SJCRH30 (cell line): ENCODE measurements around the gene TMEM240. TPM values are rescaled to one million over a fixed set of nuclear protein-coding genes. Genes with fewer than 3 reads are reported as not detected.
"Not testable (repeated sequence)": the region's sequence is repeated elsewhere in the genome, so short reads cannot be mapped to it uniquely, and the experiment has no call there.

ENCODE experiments used
- DNase-seq, 2 experiments: peaks; one replicate each; pipeline ENCODE4 v3.0.0-alpha.2; 2015 to 2020
- H3K27ac ChIP-seq: fragments of 250-450 bp; sonication (Bioruptor Pico); 2 replicates; pipeline ENCODE4 v1.5.1; 2020; ENCODE audit warnings: mild to moderate bottlenecking, moderate library complexity
- H3K27me3 ChIP-seq: fragments of 250-450 bp; sonication (Bioruptor Pico); 2 replicates; pipeline ENCODE4 v1.5.1; 2020; ENCODE audit warnings: mild to moderate bottlenecking, moderate library complexity
- H3K36me3 ChIP-seq: fragments of 250-450 bp; sonication (Bioruptor Pico); 2 replicates; pipeline ENCODE4 v1.5.1; 2020; ENCODE audit warnings: mild to moderate bottlenecking, moderate library complexity
- H3K4me1 ChIP-seq: fragments of 250-450 bp; sonication (Bioruptor Pico); 2 replicates; pipeline ENCODE4 v1.5.1; 2020; ENCODE audit warnings: mild to moderate bottlenecking, moderate library complexity
- H3K4me3 ChIP-seq: fragments of 250-450 bp; sonication (Bioruptor Pico); 2 replicates; pipeline ENCODE4 v1.5.1; 2020; ENCODE audit warnings: mild to moderate bottlenecking, moderate library complexity
- H3K9me3 ChIP-seq: fragments of 250-450 bp; sonication (Bioruptor Pico); replicated peaks from 2 replicates; pipeline ENCODE4 v1.5.1; 2020; ENCODE audit warnings: mild to moderate bottlenecking, moderate library complexity
- total RNA-seq: library from RNA; depleted of rRNA; stranded (reverse); fragments of >200 nt; shearing (Covaris generic); gene quantifications from 2 replicates; pipeline ENCODE4 v1.2.3, GENCODE V29; 2014

TMEM240 gene
- total RNA-seq, 1 experiment from 2014 or later = 1.5 TPM

DNA sequence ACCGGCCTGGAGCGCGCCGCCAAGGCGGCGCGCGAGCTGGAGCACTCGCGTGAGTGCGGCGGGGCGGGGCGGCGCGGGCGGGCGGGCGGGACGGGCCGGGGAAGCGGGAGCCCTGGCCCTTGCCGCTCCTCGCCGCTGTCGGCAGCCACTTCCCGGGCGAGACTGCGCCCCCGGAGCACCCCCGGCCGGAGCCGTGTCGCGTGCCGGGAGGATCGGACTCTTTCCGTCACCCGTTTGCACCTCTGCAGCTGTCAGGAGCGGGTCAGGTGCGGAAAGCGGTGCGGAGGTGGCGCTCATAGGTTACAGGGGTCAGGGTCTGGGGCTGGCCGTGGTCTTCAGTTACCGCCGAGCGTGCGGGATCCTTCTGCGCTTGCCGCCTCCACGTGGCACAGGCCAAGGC lies 28.0 kb downstream of the TMEM240 start:
- H3K4me3 ChIP-seq = peak overlapping the region; percentile 81
- H3K27me3 ChIP-seq, H3K27ac ChIP-seq, H3K4me1 ChIP-seq, H3K9me3 ChIP-seq, DNase-seq: not testable (repeated sequence)
- H3K36me3 ChIP-seq = peaks cover 23% of the 10 kb centered on the region

DNA sequence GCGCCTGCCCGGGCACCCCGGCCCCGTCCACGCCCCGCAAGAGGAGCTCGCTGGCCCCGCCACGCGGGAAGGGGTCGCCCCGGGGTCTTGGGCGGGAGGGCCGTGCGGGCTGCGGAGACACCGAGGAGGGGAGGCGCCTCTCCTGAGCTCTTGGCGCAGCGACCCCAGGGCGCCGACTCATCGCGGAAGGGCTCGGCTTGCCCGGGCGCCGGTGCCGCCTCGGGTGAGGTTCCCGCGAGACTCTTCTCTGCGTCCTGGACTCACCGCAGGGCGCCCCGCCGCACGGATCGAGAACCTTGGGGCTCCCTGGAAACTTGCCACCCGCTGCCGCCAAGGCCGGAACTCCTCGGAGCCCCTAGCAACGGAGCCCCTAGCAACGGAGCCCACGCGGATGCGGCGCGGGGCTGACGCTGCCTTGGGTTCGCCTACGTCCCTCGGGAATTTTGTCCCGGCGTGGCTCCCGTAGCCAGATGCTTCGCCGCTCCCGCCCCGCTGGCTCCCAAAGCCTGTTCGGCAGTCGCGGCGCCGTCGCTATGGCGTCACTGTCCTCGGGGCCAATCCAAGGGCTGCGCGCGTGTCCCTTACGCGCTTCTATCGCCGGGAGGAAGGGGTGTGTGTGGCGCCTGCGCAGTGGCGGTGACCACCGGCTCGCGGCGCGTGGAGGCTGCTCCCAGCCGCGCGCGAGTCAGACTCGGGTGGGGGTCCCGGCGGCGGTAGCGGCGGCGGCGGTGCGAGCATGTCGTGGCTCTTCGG lies 28.7 kb downstream of the TMEM240 start, which contains the start of gene ATAD3A:
Gene ATAD3A, plus strand, starts transcription at position 630 of the 753 bp plus-strand sequence. Its CDS starts 107 bp downstream, at position 737.
- Histone ChIP-seq H3K9me3 (peaks cover 4% of the 10 kb centered on the region; the same call in 1 of the 2 replicates), H3K27ac (peak within 1 kb of the TSS; percentile 76), H3K4me1 (no peaks in the 10 kb centered on the region), H3K4me3 (peak within 1 kb of the TSS; percentile 81), H3K27me3 (no peaks in the 10 kb centered on the region), H3K36me3 (peaks cover 19% of the 10 kb centered on the region)
- DNase-seq = peak; percentile 99

DNA sequence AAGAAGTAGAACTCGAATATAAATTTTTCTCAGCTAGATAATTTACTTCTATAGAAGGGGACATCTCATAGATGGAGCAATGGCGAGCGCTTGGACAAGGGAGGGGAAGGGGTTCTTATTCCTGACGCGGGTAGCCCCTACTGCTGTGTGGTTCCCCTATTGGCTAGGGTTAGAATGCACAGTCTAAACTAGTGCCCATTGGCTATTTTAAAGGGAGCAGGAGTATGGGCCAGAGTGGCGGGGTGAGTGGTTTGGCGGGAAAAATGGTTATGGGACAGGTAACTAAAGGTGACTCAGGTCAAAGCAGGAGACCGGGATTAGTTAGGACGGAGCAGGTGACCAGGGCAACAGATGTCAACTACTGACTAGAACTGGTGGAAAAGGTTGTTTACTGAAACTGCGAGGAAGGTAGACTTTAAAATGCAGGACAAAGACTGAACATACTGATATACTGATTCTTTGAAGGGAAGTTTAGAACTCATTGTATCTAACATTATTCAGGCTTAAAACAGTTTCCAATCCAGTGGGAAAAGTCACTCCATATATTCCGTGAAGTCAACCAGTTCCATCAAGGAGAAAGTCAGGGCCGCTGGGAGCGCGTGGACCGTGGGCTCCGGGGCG lies 29.4 kb downstream of the TMEM240 start:
- peaks cover 4% of the 10 kb centered on the region; the same call in 1 of the 2 replicates for H3K9me3 ChIP-seq
- H3K4me3 ChIP-seq = peak overlapping the region; percentile 81
- H3K36me3 ChIP-seq = peaks cover 12% of the 10 kb centered on the region
- no peaks in the 10 kb centered on the region for H3K27me3 ChIP-seq
- peak overlapping the region; percentile 76 for H3K27ac ChIP-seq
- peak in 1 of 2 experiments; percentile 38 for DNase-seq
- no peaks in the 10 kb centered on the region for H3K4me1 ChIP-seq

DNA sequence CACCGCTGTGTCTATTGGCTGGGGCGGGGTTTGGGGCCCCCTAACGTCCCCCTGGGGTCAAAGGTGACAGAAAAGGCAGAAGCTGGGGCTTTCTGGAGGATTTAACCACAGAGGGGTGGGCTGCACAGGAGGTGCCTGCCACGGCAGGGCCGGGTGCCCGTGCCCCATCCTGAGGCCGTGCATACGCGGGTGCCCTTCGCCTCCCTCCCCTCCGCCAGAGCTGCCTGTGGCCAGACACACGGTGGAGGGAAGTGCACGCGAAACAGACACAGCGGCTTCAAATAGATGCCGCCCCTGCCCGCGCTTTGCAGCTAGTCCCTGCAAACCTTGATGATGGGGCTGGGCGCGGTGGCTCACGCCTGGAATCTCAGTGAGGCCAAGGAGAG lies 31.0 kb downstream of the TMEM240 start:
- not testable (repeated sequence) for H3K27ac ChIP-seq, H3K4me1 ChIP-seq, H3K36me3 ChIP-seq, H3K9me3 ChIP-seq, H3K27me3 ChIP-seq, DNase-seq, H3K4me3 ChIP-seq

DNA sequence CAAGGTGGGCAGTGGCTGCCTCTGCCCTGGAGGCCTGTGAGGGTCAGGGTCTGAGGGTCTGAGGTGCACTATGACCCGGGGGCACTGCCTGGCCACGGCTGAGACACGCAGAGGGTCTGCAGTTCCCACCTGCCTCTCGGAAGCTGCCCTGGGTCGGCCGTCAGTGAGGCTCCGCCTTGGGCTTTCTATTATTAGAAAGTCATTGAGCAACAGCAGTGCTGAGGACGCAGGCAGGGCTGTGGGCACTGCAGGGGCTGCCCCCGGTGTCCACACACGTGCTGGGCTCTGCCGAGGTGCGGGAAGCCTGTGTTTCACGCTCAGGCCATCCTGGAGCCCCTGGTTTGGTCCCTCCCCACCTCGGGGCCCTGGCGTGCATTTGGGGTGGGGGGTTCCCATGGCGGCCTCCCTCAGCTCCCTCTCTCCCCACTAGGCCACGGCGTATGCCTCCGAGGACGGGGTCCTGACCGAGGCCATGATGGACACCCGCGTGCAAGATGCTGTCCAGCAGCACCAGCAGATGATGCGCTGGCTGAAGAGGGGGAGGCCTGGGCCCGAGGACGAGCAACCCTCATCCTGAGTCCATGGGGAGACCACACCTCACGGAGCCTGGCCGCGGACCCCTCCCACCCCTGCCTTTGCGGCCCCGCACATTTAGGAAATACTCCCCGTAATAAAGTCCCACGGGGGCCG lies 31.5 kb downstream of the TMEM240 start:
- H3K27me3 ChIP-seq, H3K4me3 ChIP-seq, H3K4me1 ChIP-seq, H3K36me3 ChIP-seq, H3K27ac ChIP-seq, H3K9me3 ChIP-seq, DNase-seq: not testable (repeated sequence)

DNA sequence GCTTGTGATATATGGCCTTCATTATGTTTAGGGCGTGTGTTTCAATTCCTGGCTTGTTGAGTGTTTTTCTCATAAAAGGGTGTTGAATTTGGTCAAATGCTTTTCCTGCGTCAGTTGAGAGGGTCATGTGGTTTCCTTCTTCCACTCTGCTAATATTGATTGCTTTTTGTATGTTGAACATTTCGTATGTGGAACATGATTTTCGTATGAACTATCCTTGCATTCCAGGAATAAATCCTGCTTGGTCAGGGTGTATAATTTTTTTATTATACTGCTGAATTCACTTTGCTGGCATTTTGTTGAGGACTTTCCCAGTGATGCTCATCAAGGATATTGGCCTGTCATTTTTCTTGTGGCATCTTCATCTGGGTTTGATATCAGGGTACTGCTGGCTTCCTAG lies 33.1 kb downstream of the TMEM240 start:
- no peak for DNase-seq
- no peak overlapping the region for H3K4me3 ChIP-seq

DNA sequence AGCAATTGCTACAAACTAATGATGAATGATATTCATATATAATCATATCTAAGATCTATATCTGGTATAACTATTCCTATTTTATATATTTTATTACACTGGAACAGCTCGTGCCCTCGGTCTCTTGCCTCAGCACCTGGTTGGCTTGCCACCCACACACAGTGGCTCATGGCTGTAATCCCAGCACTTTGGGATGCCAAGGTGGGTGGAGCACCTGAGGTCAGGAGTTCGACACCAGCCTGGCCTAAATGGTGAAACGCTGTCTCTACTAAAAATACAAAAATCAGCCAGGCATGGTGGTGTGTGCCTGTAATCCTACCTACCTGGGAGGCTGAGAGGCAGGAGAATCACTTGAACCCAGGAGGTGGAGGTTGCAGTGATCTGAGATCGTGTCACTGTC lies 34.6 kb downstream of the TMEM240 start:
- not testable (repeated sequence) for H3K9me3 ChIP-seq, H3K36me3 ChIP-seq, H3K4me1 ChIP-seq, DNase-seq, H3K27ac ChIP-seq, H3K27me3 ChIP-seq
- H3K4me3 ChIP-seq = peak overlapping the region; percentile 39

More for the DNA sequence above, 33.1 kb downstream of the TMEM240 start:
- Histone ChIP-seq H3K27ac (no peak overlapping the region), H3K36me3 (no peaks in the 10 kb centered on the region), H3K27me3 (no peaks in the 10 kb centered on the region), H3K4me1 (peaks cover 3% of the 10 kb centered on the region; the same call in 1 of the 2 replicates), H3K9me3 (peaks cover 4% of the 10 kb centered on the region; the same call in 1 of the 2 replicates)

DNA sequence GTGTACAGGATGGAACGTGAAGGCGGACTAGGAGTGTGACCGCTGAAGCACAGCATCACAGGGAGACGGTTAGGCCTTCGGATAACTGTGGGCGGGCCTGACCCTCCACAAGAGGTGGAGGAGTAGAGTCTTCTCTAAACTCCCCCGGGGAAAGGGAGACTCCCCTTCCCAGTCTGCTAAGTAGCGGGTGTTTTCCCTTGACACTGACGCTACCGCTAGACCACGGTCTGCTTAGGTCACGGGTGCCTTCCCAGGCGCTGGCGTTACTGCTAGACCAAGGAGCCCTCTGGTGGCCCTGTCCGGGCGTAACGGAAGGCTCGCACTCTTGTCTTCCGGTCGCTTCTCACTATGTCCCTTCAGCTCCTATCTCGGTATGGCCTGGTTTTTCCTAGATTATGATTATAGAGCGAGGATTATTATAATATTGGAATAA lies 35.0 kb downstream of the TMEM240 start:
- peak; percentile 64 to 69 for DNase-seq
- H3K4me1 ChIP-seq, H3K36me3 ChIP-seq, H3K9me3 ChIP-seq, H3K27ac ChIP-seq, H3K27me3 ChIP-seq: not testable (repeated sequence)
- H3K4me3 ChIP-seq = peak overlapping the region; percentile 39

DNA sequence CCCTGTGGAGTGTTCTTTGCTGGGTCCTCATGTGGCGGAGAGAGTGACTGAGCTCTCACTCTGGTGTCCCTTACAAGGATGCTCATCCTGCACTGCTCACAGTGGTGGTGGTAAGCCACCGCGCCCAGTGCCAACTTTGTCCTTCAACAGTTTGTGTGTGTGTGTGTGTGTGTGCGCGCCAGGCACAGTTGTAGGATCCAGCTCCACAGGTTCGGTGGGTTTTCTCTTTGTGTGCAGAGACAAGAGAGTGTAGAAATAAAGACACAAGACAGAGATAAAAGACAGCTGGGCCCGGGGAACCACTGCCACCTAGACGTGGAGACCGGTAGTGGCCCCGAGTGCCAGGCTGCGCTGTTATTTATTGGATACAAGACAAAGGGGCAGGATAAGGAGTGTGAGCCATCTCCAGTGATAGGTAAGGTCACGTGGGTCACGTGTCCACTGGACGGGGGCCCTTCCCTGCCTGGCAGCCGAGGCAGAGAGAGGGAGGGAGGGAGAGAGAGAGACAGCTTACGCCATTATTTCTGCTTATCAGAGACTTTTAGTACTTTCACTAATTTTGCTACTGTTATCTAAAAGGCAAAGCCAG lies 35.6 kb downstream of the TMEM240 start:
- peak; percentile 83 to 87 for DNase-seq
- H3K4me1 ChIP-seq, H3K27ac ChIP-seq: not testable (repeated sequence)

DNA sequence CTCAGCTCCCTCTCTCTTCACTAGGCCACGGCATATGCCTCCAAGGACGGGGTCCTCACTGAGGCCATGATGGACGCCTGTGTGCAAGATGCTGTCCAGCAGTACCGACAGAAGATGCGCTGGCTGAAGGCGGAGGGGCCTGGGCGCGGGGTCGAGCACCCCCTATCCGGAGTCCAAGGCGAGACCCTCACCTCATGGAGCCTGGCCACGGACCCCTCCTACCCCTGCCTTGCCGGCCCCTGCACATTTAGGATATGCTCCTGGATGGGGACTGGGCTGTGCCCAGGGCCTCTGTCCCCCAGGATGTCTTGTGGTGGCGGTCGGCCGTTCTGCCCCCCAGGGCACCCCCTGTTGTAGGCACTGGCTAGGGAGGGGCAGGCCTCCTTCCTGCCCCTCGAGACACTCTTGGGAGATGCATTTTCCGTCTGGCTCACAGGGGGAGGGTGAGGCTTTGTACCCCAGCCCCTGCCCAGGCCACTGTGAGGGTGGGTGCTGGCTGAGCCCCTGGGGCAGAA lies 44.9 kb downstream of the TMEM240 start:
- peaks cover 43% of the 10 kb centered on the region for H3K36me3 ChIP-seq
- H3K4me1 ChIP-seq, DNase-seq, H3K4me3 ChIP-seq, H3K9me3 ChIP-seq, H3K27me3 ChIP-seq, H3K27ac ChIP-seq: not testable (repeated sequence)

More for the DNA sequence above, 35.6 kb downstream of the TMEM240 start:
- not testable (repeated sequence) for H3K9me3 ChIP-seq, H3K27me3 ChIP-seq, H3K36me3 ChIP-seq
- peak overlapping the region; percentile 39 for H3K4me3 ChIP-seq

DNA sequence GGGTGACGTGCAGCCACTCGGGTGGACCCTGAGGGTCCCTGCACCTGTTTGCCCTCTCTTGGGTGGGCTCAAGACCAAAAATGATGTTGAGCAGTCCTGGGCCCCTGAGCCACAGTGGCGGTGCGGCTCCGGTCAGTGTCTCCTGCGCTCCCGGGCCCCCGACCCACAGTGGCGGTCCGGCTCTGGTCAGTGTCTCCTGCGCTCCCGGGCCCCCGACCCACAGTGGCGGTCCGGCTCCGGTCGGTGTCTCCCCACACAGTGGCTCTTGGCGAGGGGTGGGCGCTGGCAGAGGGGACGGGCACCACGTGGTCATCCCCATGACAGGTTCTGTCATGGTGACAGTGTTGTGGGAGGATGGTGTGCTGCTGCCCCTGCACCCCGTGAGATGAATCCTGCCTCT lies 46.1 kb downstream of the TMEM240 start:
- not testable (repeated sequence) for H3K9me3 ChIP-seq, H3K4me1 ChIP-seq, H3K4me3 ChIP-seq, DNase-seq, H3K27ac ChIP-seq, H3K27me3 ChIP-seq
- H3K36me3 ChIP-seq = peaks cover 55% of the 10 kb centered on the region

DNA sequence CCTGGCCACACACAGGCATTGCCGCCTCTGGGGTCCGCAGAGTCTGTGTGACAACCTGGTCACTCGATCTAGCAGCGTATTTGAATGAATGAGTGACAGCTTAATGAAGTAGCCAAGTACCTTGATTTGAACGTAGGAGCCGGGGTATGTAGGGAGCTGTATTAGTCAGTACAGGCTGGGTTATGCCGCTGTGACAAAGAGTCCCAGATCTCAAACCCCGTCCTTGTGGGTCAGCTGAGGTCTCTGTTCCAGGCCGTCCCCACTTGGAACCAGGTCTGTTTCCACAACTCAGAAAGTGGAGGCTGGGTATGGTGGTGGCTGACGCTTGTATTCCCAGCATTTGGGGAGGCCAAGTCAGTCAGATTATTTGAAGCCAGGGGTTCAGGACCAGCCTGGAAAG lies 48.8 kb downstream of the TMEM240 start:
- no peaks in the 10 kb centered on the region for H3K4me1 ChIP-seq
- H3K27ac ChIP-seq = no peak overlapping the region
- no peak overlapping the region for H3K4me3 ChIP-seq
- H3K36me3 ChIP-seq = peaks cover 80% of the 10 kb centered on the region
- no peaks in the 10 kb centered on the region for H3K27me3 ChIP-seq
- peaks cover 11% of the 10 kb centered on the region for H3K9me3 ChIP-seq
- no peak for DNase-seq

DNA sequence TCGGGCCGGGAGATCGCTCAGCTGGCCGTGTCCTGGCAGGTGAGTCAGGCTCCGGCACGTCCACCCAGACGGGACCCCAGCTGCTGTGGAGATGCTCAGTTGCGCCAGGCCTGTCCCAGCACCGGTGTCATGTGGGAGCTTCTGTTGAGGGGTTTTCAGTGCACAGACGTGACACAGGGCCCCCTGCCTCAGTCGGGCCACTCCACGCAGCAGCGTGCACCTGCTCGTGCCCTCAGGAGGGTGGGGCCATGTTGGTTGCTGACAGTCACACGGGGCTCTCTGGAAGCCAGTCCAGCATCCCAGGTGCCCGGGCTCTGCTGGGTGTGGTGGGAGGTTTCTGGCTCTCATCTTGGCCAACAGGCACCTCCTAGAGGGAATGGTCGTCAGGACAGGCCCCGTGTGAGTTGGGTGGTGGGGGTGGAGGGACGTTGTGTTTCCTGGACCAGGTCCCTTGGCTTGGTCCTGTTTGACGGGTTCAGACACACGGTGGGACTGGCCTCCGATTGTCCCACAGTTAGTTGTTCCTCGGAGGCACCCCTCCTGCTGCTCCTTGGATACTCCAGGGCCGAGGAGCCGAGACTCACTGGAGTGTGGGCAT lies 49.7 kb downstream of the TMEM240 start:
- Histone ChIP-seq H3K9me3 (peaks cover 11% of the 10 kb centered on the region), H3K27me3 (no peaks in the 10 kb centered on the region), H3K4me1 (no peaks in the 10 kb centered on the region), H3K36me3 (peaks cover 80% of the 10 kb centered on the region), H3K27ac (no peak overlapping the region), H3K4me3 (no peak overlapping the region)
- no peak for DNase-seq

DNA sequence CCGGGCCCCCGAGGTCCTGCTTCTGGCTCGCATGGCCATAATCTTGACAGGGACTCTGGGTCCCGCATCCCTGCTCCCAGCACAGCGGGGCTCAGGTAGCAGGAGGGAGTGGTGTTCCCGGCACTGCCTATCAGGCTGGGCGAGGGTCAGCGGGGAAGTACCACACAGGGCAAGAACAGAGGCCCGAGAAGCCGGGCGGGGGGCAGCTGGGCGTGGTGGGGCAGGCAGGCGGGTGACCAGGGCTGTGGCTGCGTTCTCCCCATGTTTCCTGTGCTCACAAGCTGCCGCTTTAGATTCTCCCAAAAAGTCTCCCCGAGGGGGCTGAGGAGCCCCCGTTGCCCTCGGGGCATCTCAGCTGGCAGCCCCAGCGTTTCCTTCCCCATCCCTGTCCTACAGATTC lies 50.6 kb downstream of the TMEM240 start:
- Histone ChIP-seq H3K36me3 (peaks cover 86% of the 10 kb centered on the region), H3K27me3 (no peaks in the 10 kb centered on the region), H3K4me3 (no peak overlapping the region), H3K27ac (no peak overlapping the region), H3K4me1 (no peaks in the 10 kb centered on the region), H3K9me3 (peaks cover 11% of the 10 kb centered on the region)
- DNase-seq = no peak
